Esophagus squamous epithelium (tissue), 4 donors: Measurements from ENCODE around the gene TBCCD1.

Source experiments
- CTCF ChIP-seq, 6 experiments: fragments of 450-650 bp in 4 of 6; fragments of 200-600 bp in 2 of 6; sonication (generic) in 2 of 6; IDR thresholded peaks; one replicate each; pipeline ENCODE4 v1.5.1; 2016 to 2019; ENCODE audit warnings: antibody characterized with exemption in 6 of 6, mild to moderate bottlenecking in 4 of 6, moderate library complexity in 4 of 6
- POLR2A ChIP-seq, 4 donors: fragments of 450-650 bp; IDR thresholded peaks; one replicate each; pipeline ENCODE4 v1.6.1; 2017; ENCODE audit warnings: antibody characterized with exemption in 4 of 4, mild to moderate bottlenecking in 4 of 4, moderate library complexity in 3 of 4

- no peak for TF ChIP-seq CTCF (IDR thresholded peaks at IDR 0.05)
- TF ChIP-seq POLR2A (IDR thresholded peaks at IDR 0.05): no peak
These were observed 10.4 kb upstream of the TBCCD1 start for GRCh38 chr3:186577521-186577920.
